ENCODE results near the gene ADAM10.

ADAM10 gene

DNA sequence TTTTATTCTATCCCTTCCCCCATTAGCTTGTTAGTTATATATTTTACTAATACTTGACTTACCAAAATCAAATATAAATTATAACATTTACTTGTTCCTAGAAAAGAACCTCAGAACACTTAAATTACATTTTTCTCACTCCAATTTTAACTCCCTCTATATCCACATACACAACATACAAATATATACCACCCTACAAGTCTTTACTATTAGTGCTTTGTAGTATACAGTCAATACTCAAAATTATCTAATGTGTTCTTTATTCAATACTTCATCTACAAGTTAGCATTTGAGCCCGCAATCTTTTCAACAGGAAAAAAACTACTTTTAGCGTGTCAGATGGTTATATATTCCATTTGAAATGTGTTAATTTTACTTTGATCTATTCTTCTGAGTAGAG is 100.3 kb downstream of the ADAM10 start:
- Histone ChIP-seq H3K4me3 (ENCODE audit: low read depth in 1 of 2, low read length in 1 of 2) (no peak overlapping the region), H3K27ac (no peak overlapping the region), H3K9me3 (no peaks in the 10 kb centered on the region), H3K27me3 (no peaks in the 10 kb centered on the region), H3K4me1 (ENCODE audit: control insufficient read depth in 1 of 2, insufficient read depth in 1 of 2, low read depth in 1 of 2, low read length in 1 of 2) (no peaks in the 10 kb centered on the region), H3K36me3 (peaks cover 20% of the 10 kb centered on the region)
- TF ChIP-seq CTCF (IDR thresholded peaks at IDR 0.05) = no peak

GRCh38 chr15:58643996-58644395 is 105.5 kb downstream of the ADAM10 start:
- Histone ChIP-seq H3K27me3 (no peaks in the 10 kb centered on the region), H3K4me3 (ENCODE audit: low read depth in 1 of 2, low read length in 1 of 2) (no peak overlapping the region), H3K27ac (no peak overlapping the region), H3K9me3 (no peaks in the 10 kb centered on the region), H3K36me3 (peaks cover 57% of the 10 kb centered on the region), H3K4me1 (ENCODE audit: control insufficient read depth in 1 of 2, insufficient read depth in 1 of 2, low read depth in 1 of 2, low read length in 1 of 2) (no peaks in the 10 kb centered on the region)
- no peak for TF ChIP-seq CTCF (IDR thresholded peaks at IDR 0.05)

GRCh38 chr15:58641660-58642059 is 107.8 kb downstream of the ADAM10 start:
- Histone ChIP-seq H3K36me3 (peaks cover 55% of the 10 kb centered on the region), H3K9me3 (no peaks in the 10 kb centered on the region), H3K4me3 (ENCODE audit: low read depth in 1 of 2, low read length in 1 of 2) (no peak overlapping the region), H3K4me1 (ENCODE audit: control insufficient read depth in 1 of 2, insufficient read depth in 1 of 2, low read depth in 1 of 2, low read length in 1 of 2) (no peaks in the 10 kb centered on the region), H3K27me3 (no peaks in the 10 kb centered on the region), H3K27ac (no peak overlapping the region)
- TF ChIP-seq CTCF (IDR thresholded peaks at IDR 0.05) = no peak

GRCh38 chr15:58639992-58640391 is 109.5 kb downstream of the ADAM10 start:
- Histone ChIP-seq H3K36me3 (peaks cover 48% of the 10 kb centered on the region), H3K9me3 (no peaks in the 10 kb centered on the region), H3K4me1 (ENCODE audit: control insufficient read depth in 1 of 2, insufficient read depth in 1 of 2, low read depth in 1 of 2, low read length in 1 of 2) (no peaks in the 10 kb centered on the region), H3K27me3 (no peaks in the 10 kb centered on the region), H3K4me3 (ENCODE audit: low read depth in 1 of 2, low read length in 1 of 2) (no peak overlapping the region), H3K27ac (no peak overlapping the region)
- TF ChIP-seq CTCF (IDR thresholded peaks at IDR 0.05) = no peak

DNA sequence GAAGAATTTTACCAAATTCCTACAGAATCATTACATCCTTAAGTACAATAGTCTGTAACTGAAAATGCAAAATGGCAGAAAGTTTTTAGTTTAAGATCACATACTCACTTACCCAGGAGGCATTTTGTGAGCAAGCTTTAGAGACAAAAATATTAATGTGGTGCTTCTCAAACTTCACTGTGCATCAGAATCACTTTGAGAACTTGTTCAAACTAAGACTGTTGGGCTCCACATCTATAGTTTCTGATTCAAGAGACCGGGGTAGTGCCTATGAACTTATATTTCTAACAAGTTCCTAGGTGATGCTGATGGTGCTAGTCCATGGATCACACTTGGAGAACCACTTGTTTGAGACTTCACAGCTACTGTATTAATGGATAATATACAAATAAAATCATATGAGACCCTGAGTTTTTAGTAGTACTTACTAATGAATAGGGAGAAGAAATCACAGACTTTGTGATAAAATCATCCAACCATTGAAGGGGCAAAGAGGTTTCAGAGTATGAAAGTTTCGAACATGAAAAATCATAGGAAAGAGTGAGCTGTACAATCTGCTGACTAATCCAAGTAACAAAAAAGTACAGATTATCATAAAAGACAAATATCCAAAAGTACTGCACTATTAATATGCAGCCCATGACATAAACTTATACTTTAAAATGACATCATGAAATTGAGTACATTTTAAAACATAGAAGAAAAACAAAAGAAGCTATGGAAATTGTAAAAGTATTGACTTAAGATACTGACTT is 110.3 kb downstream of the ADAM10 start:
- H3K4me3 ChIP-seq (ENCODE audit: low read depth in 1 of 2, low read length in 1 of 2) = no peak overlapping the region
- H3K27me3 ChIP-seq = no peaks in the 10 kb centered on the region
- peak overlapping the region; percentile 9 for H3K27ac ChIP-seq
- TF ChIP-seq CTCF (IDR thresholded peaks at IDR 0.05) = no peak
- peaks cover 0 to 2% of the 10 kb centered on the region in 2 experiments for H3K4me1 ChIP-seq (ENCODE audit: control insufficient read depth in 1 of 2, insufficient read depth in 1 of 2, low read depth in 1 of 2, low read length in 1 of 2)
- H3K36me3 ChIP-seq = peaks cover 40% of the 10 kb centered on the region
- H3K9me3 ChIP-seq = no peaks in the 10 kb centered on the region

Data from neutrophil (primary cell).